Smooth muscle cell (in vitro differentiated cells): ENCODE measurements around the gene LCN9. TPM values are rescaled to one million over a fixed set of nuclear protein-coding genes. Genes with fewer than 3 reads are reported as not detected.

Source experiments
- DNase-seq: peaks from one replicate; lab custom pipeline; 2025; ENCODE audit not compliant: unreplicated experiment; lab: John Stamatoyannopoulos, UW
- H2AFZ ChIP-seq: fragments of 200-600 bp; sonication (generic); 2 replicates; pipeline ENCODE4 v1.6.0; 2016; ENCODE audit warnings: antibody characterized with exemption, low read depth, mild to moderate bottlenecking
- H3F3A ChIP-seq: fragments of 200-600 bp; sonication (generic); 2 replicates; pipeline ENCODE4 v1.6.0; 2017; ENCODE audit warnings: antibody characterized with exemption, low read depth
- H3K27ac ChIP-seq: fragments of 200-600 bp; sonication (generic); 2 replicates; pipeline ENCODE4 v1.5.1; 2016; ENCODE audit warnings: low read depth, mild to moderate bottlenecking
- H3K27me3 ChIP-seq: fragments of 200-600 bp; sonication (generic); 2 replicates; pipeline ENCODE4 v1.6.1; 2016; ENCODE audit warnings: low read depth, mild to moderate bottlenecking
- H3K36me3 ChIP-seq: fragments of 200-600 bp; sonication (generic); 2 replicates; pipeline ENCODE4 v1.5.1; 2016; ENCODE audit warnings: low read depth
- H3K4me1 ChIP-seq: fragments of 200-600 bp; sonication (generic); 2 replicates; pipeline ENCODE4 v1.5.1; 2016; ENCODE audit warnings: low read depth
- H3K4me2 ChIP-seq: fragments of 200-600 bp; sonication (generic); 2 replicates; pipeline ENCODE4 v1.6.0; 2016; ENCODE audit warnings: mild to moderate bottlenecking
- H3K4me3 ChIP-seq: fragments of 200-600 bp; sonication (generic); 2 replicates; pipeline ENCODE4 v1.5.1; 2016; ENCODE audit warnings: mild to moderate bottlenecking
- H3K79me2 ChIP-seq: fragments of 200-600 bp; sonication (generic); 2 replicates; pipeline ENCODE4 v1.6.0; 2016; ENCODE audit warnings: low read depth, mild to moderate bottlenecking
- H3K9ac ChIP-seq: fragments of 200-600 bp; sonication (generic); 2 replicates; pipeline ENCODE4 v1.6.0; 2016; ENCODE audit warnings: low read depth
- H3K9me3 ChIP-seq: fragments of 200-600 bp; sonication (generic); replicated peaks from 2 replicates; pipeline ENCODE4 v1.5.1; 2016; ENCODE audit warnings: low read depth
- H4K20me1 ChIP-seq: fragments of 200-600 bp; sonication (generic); 2 replicates; pipeline ENCODE4 v1.6.0; 2016; ENCODE audit warnings: low read depth
- WGBS: methylation state at CpG from one replicate; pipeline ENCODE4 v1.1.7; 2016; ENCODE audit warnings: low lambda C conversion rate; 5-methylcytosine and 5-hydroxymethylcytosine counted together
- polyA plus RNA-seq: library from polyadenylated mRNA; unstranded; fragments of >200 nt; fragmentation: Nextera tagmentation; extraction: Ambion mirVana; gene quantifications from 2 replicates; pipeline ENCODE4 v1.2.1, GENCODE V29; 2016
- total RNA-seq: library from RNA; depleted of rRNA; stranded (reverse); fragments of >200 nt; gene quantifications from 2 replicates; pipeline ENCODE4 v1.2.3, GENCODE V29; 2014
- TF ChIP-seq, protein P1 (sequence below): fragments of 200-600 bp; sonication (generic); IDR thresholded peaks from 2 replicates; pipeline ENCODE4 v1.5.1; 2017; ENCODE audit warnings: borderline replicate concordance, mild to moderate bottlenecking, antibody characterized with exemption; ENCODE audit not compliant: insufficient read depth, poor library complexity, severe bottlenecking

LCN9 gene
- total and polyA plus RNA-seq, 2 experiments from 2014 or later, result 20.8 to 22.0 TPM

DNA sequence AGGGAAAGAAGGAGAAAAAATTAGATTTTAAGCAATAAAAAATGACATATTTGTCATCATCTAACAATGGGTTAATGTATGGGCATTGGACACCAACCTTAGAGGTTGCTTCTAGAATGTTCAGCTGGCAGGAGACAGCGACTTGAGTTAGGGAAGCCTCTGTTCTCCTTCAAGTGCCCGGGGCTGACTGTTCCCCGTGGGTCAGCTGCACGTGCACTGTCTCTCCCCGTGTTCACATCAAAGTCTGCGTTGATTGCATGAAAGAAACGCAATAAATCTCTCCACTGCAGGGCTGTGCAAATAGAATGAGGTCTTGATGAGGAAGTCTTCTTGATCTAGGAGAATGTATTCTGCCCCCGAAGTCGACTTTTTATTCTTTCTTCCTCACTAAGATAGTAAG lies 23.9 kb upstream of the LCN9 start, which contains the start of gene GLT6D1:
GLT6D1 (minus strand) TSS at position 345 of the 400 bp plus-strand sequence. CDS start 353 bp downstream, outside the sequence.
- WGBS, result 95% methylated on average over 9 of the region's 9 CpGs
- H3K36me3 ChIP-seq, result no peaks in the 10 kb centered on the region
- no peak within 1 kb of the TSS for H3K9ac ChIP-seq
- no peaks in the 10 kb centered on the region for H3K9me3 ChIP-seq
- H4K20me1 ChIP-seq, result no peaks in the 10 kb centered on the region
- H3K4me1 ChIP-seq, result peaks cover 7% of the 10 kb centered on the region
- DNase-seq, result no peak
- H2AFZ ChIP-seq, result no peak within 1 kb of the TSS
- no peak within 1 kb of the TSS for H3K27ac ChIP-seq
- H3K4me3 ChIP-seq, result no peak within 1 kb of the TSS
- TF ChIP-seq, protein P1, sequence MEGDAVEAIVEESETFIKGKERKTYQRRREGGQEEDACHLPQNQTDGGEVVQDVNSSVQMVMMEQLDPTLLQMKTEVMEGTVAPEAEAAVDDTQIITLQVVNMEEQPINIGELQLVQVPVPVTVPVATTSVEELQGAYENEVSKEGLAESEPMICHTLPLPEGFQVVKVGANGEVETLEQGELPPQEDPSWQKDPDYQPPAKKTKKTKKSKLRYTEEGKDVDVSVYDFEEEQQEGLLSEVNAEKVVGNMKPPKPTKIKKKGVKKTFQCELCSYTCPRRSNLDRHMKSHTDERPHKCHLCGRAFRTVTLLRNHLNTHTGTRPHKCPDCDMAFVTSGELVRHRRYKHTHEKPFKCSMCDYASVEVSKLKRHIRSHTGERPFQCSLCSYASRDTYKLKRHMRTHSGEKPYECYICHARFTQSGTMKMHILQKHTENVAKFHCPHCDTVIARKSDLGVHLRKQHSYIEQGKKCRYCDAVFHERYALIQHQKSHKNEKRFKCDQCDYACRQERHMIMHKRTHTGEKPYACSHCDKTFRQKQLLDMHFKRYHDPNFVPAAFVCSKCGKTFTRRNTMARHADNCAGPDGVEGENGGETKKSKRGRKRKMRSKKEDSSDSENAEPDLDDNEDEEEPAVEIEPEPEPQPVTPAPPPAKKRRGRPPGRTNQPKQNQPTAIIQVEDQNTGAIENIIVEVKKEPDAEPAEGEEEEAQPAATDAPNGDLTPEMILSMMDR, result no peak
- H3K4me2 ChIP-seq, result no peak within 1 kb of the TSS
- no peaks in the 10 kb centered on the region for H3K79me2 ChIP-seq
- H3K27me3 ChIP-seq, result no peaks in the 10 kb centered on the region
- no peaks in the 10 kb centered on the region for H3F3A ChIP-seq

DNA sequence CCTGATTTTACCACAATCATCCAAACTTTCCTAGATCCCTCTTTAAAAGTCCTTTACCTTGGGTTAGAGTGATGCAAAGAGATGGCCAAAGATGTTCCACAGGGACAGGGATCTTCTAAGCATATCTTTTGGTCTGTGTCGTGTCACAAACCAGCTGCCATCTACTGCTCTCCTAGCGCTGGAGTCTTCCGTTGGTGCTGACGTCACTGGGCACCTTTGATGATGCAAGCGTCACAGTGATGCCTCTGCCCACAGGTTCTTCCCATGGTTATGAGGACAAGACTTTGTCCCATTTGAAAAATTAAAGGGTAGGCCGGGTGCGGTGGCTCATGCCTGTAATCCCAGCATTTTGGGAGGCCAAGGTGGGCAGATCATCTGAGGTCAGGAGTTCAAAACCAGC lies 22.1 kb upstream of the LCN9 start:
- H3K27me3 ChIP-seq, result no peaks in the 10 kb centered on the region
- H3K27ac ChIP-seq, result peak overlapping the region; percentile 4
- H3F3A ChIP-seq, result no peaks in the 10 kb centered on the region
- no peaks in the 10 kb centered on the region for H3K9me3 ChIP-seq
- DNase-seq, result no peak
- no peak overlapping the region for H3K4me3 ChIP-seq
- TF ChIP-seq, protein P1, result no peak
- H3K4me2 ChIP-seq, result no peak overlapping the region
- H2AFZ ChIP-seq, result no peak overlapping the region
- H3K79me2 ChIP-seq, result peaks cover 10% of the 10 kb centered on the region
- peaks cover 22% of the 10 kb centered on the region for H3K4me1 ChIP-seq
- H3K9ac ChIP-seq, result no peak overlapping the region
- H3K36me3 ChIP-seq, result no peaks in the 10 kb centered on the region
- WGBS, result 83% methylated on average over 7 of the region's 7 CpGs
- peaks cover under 1% of the 10 kb centered on the region for H4K20me1 ChIP-seq

DNA sequence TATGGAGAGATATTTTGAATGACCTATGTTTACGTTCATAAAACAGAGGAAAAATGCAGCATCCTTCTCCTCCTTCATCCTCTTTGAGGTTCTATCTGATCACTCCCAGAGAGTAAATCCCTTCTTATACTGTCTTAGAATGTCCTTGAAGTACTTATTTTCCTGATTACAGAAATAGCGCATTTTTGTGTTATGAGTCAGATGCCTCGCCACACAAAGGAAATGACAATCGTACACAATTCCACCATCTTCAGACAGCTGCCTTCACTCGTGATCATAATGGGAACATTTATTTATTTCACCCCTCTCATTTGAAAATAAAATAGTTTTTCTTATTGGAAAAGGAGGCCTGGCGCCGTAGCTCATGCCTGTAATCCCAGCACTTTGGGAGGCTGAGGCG lies 21.4 kb upstream of the LCN9 start:
- Histone ChIP-seq H4K20me1 (peaks cover 8% of the 10 kb centered on the region), H2AFZ (no peak overlapping the region), H3K27ac (peak overlapping the region; percentile 4), H3K4me1 (peaks cover 29% of the 10 kb centered on the region), H3K27me3 (no peaks in the 10 kb centered on the region), H3K9me3 (no peaks in the 10 kb centered on the region), H3F3A (no peaks in the 10 kb centered on the region), H3K9ac (no peak overlapping the region), H3K36me3 (no peaks in the 10 kb centered on the region), H3K4me2 (peak overlapping the region; percentile 33), H3K4me3 (no peak overlapping the region), H3K79me2 (peaks cover 17% of the 10 kb centered on the region)
- TF ChIP-seq, protein P1, result no peak
- DNase-seq, result no peak
- WGBS, result 54% methylated on average over 8 of the region's 8 CpGs

DNA sequence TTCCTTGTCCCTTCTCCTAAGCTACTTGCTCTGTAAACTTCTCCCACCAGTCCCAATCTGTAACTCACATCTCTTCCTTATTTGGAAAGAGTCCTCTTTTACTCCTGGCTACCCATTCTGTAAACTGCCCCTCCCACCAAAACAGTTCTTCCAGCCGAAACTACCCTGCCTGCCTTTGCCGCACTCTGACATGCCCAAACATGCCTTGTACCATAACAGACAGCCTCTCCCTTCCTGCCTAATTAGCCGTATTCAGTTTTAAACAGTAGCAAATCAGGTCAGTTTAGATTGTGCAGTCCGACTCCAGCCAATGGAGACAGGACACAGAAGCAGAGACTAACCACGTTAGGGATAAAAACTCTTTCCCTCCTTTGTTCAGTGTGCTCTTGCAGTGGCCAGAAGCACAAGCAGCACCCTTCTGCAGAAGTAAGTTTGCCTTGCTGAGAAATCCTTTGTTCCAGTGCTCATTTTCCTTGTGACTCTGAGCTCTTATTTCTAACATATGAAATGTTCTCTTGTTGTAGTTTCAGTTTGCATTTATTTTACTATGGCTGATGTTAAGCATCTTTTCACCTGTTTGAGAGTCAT lies 18.4 kb upstream of the LCN9 start:
- no peaks in the 10 kb centered on the region for H3F3A ChIP-seq
- H3K9me3 ChIP-seq, result no peaks in the 10 kb centered on the region
- peaks cover 38% of the 10 kb centered on the region for H4K20me1 ChIP-seq
- WGBS, result 10% methylated on average over 5 of the region's 5 CpGs
- DNase-seq, result no peak
- no peaks in the 10 kb centered on the region for H3K36me3 ChIP-seq
- H3K4me1 ChIP-seq, result peaks cover 57% of the 10 kb centered on the region
- peak overlapping the region; percentile 93 for H3K27ac ChIP-seq
- TF ChIP-seq, protein P1, result no peak
- no peaks in the 10 kb centered on the region for H3K27me3 ChIP-seq
- peak overlapping the region; percentile 54 for H3K4me3 ChIP-seq
- peaks cover 44% of the 10 kb centered on the region for H3K79me2 ChIP-seq
- peak overlapping the region; percentile 9 for H2AFZ ChIP-seq
- H3K9ac ChIP-seq, result peak overlapping the region; percentile 78
- H3K4me2 ChIP-seq, result peak overlapping the region; percentile 87
